ENCODE data around the gene KLHL33.
"Not testable (repeated sequence)": the region's sequence is repeated elsewhere in the genome, so short reads cannot be mapped to it uniquely, and the experiment has no call there.

KLHL33 gene

GRCh38 chr14:20446889-20447288 lies 10.9 kb upstream of the KLHL33 start:
- no peak for DNase-seq (ENCODE audit: low read depth, low spot score)
- no peak for TF ChIP-seq CTCF (IDR thresholded peaks at IDR 0.05; ENCODE audit: low read depth, low read length)
- no peak overlapping the region for H3K4me3 ChIP-seq (ENCODE audit: low read depth, low read length)
- in situ Hi-C loops (cut with HindIII; ENCODE audit: low sequenced_read_pairs) = no loop called here

GRCh38 chr14:20443650-20444049 lies 7.7 kb upstream of the KLHL33 start:
- in situ Hi-C loops (cut with HindIII; ENCODE audit: low sequenced_read_pairs); H3K4me3 ChIP-seq (ENCODE audit: low read depth, low read length); DNase-seq (ENCODE audit: low read depth, low spot score): not testable (repeated sequence)

- no peak overlapping the region for H3K4me3 ChIP-seq (ENCODE audit: low read depth, low read length)
- DNase-seq (ENCODE audit: low read depth, low spot score) = no peak
- in situ Hi-C loops (cut with HindIII; ENCODE audit: low sequenced_read_pairs) = no loop called here
- no peak for TF ChIP-seq CTCF (IDR thresholded peaks at IDR 0.05; ENCODE audit: low read depth, low read length)
These were observed 5.5 kb upstream of the KLHL33 start for GRCh38 chr14:20441461-20441860.

GRCh38 chr14:20440882-20441281 lies 4.9 kb upstream of the KLHL33 start:
- in situ Hi-C loops (cut with HindIII; ENCODE audit: low sequenced_read_pairs) = no loop called here
- no peak overlapping the region for H3K4me3 ChIP-seq (ENCODE audit: low read depth, low read length)
- TF ChIP-seq CTCF (IDR thresholded peaks at IDR 0.05; ENCODE audit: low read depth, low read length) = no peak
- no peak for DNase-seq (ENCODE audit: low read depth, low spot score)

- H3K4me3 ChIP-seq (ENCODE audit: low read depth, low read length) = no peak overlapping the region
- no peak for DNase-seq (ENCODE audit: low read depth, low spot score)
- in situ Hi-C loops (cut with HindIII; ENCODE audit: low sequenced_read_pairs) = no loop called here
- TF ChIP-seq CTCF (IDR thresholded peaks at IDR 0.05; ENCODE audit: low read depth, low read length) = no peak
These were observed 4.5 kb upstream of the KLHL33 start for GRCh38 chr14:20440465-20440864.

GRCh38 chr14:20438664-20439063 lies 2.7 kb upstream of the KLHL33 start:
- TF ChIP-seq CTCF (IDR thresholded peaks at IDR 0.05; ENCODE audit: low read depth, low read length) = no peak
- H3K4me3 ChIP-seq (ENCODE audit: low read depth, low read length) = no peak overlapping the region
- no peak for DNase-seq (ENCODE audit: low read depth, low spot score)
- in situ Hi-C loops (cut with HindIII; ENCODE audit: low sequenced_read_pairs) = no loop called here

GRCh38 chr14:20436363-20436755 lies 393 bp upstream of the KLHL33 start:
- in situ Hi-C loops (cut with HindIII; ENCODE audit: low sequenced_read_pairs) = no loop called here
- no peak overlapping the region for H3K4me3 ChIP-seq (ENCODE audit: low read depth, low read length)
- no peak for TF ChIP-seq CTCF (IDR thresholded peaks at IDR 0.05; ENCODE audit: low read depth, low read length)
- DNase-seq (ENCODE audit: low read depth, low spot score) = peak; percentile 61
